ENCODE results near the gene EDRF1.

Gene EDRF1

GRCh38 chr10:125768219-125768855, 48.8 kb downstream of the EDRF1 start:
- no peak for DNase-seq

- no peak for DNase-seq
Observed at GRCh38 chr10:125769175-125769574, 49.7 kb downstream of the EDRF1 start.

GRCh38 chr10:125770844-125771243, 51.3 kb downstream of the EDRF1 start:
- no peak for DNase-seq

- no peak for DNase-seq
Observed at GRCh38 chr10:125772112-125772863, 52.8 kb downstream of the EDRF1 start.

GRCh38 chr10:125772864-125773180, 53.3 kb downstream of the EDRF1 start:
- no peak for DNase-seq

- no peak for DNase-seq
Observed at GRCh38 chr10:125773687-125774543, 54.4 kb downstream of the EDRF1 start.

GRCh38 chr10:125774581-125775191, 55.2 kb downstream of the EDRF1 start:
- DNase-seq: no peak

GRCh38 chr10:125775491-125776106, 56.1 kb downstream of the EDRF1 start, which contains the start of gene MMP21:
Gene MMP21 (minus strand): TSS chr10:125775821. CDS start chr10:125775821, 0 bp downstream.
- no peak for DNase-seq

- DNase-seq: no peak
Observed at GRCh38 chr10:125777806-125778205, 58.3 kb downstream of the EDRF1 start.

- DNase-seq: no peak
Observed at GRCh38 chr10:125778556-125778955, 59.0 kb downstream of the EDRF1 start.

- DNase-seq: no peak
Observed at GRCh38 chr10:125779403-125780327, 60.2 kb downstream of the EDRF1 start.

- DNase-seq: no peak
Observed at GRCh38 chr10:125781374-125781773, 61.9 kb downstream of the EDRF1 start.

GRCh38 chr10:125782054-125782453, 62.5 kb downstream of the EDRF1 start:
- DNase-seq: no peak

GRCh38 chr10:125782616-125783015, 63.1 kb downstream of the EDRF1 start:
- DNase-seq: no peak

- no peak for DNase-seq
Observed at GRCh38 chr10:125783408-125783807, 63.9 kb downstream of the EDRF1 start.

GRCh38 chr10:125783957-125784356, 64.4 kb downstream of the EDRF1 start:
- DNase-seq: no peak

GRCh38 chr10:125785791-125786190, 66.3 kb downstream of the EDRF1 start:
- DNase-seq: no peak

GRCh38 chr10:125788156-125789034, 68.9 kb downstream of the EDRF1 start:
- no peak for DNase-seq

- no peak for DNase-seq
Observed at GRCh38 chr10:125792342-125793300, 73.1 kb downstream of the EDRF1 start.
